Fibroblast of villous mesenchyme (primary cell): ENCODE data around the gene DVL3. TPM values are rescaled to one million over a fixed set of nuclear protein-coding genes. Genes with fewer than 3 reads are reported as not detected.

Experiments
- DNase-seq: peaks from one replicate; pipeline ENCODE4 v3.0.0-alpha.2; 2010; ENCODE audit warnings: low read depth
- H3K4me3 ChIP-seq: 2 replicates; pipeline ENCODE4 v1.5.1; 2011; ENCODE audit warnings: low read depth, mild to moderate bottlenecking, low read length
- total RNA-seq: library from RNA; depleted of rRNA; stranded (reverse); fragments of >200 nt; gene quantifications from 2 replicates; pipeline ENCODE4 v1.2.3, GENCODE V29; 2012
- TF ChIP-seq, protein P1 (sequence below): IDR thresholded peaks from 2 replicates; pipeline ENCODE4 v1.5.1; 2012; ENCODE audit warnings: low read depth, mild to moderate bottlenecking, low read length; ENCODE audit not compliant: insufficient read depth

Gene DVL3
- total RNA-seq, 1 donor, result 39.3 TPM

DNA sequence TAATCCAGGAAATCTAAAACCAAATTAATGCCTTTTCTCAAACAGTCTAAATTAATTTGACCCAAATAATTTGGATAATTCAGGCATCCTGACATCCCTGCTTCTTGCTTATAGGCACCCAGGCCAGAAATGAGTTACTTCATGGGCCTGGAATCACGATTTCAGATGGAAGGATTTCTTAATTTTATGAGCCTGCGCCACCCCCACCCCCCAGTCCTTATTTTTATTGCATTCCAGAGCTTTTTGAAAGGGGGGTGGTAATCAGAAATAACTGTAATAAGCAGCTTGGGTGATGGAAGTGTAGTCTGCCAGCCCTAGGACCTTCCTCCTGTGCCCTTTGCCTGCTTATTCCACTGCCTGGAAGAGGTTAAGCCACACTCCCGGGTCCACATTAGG lies 20.8 kb downstream of the DVL3 start:
- TF ChIP-seq, protein P1, sequence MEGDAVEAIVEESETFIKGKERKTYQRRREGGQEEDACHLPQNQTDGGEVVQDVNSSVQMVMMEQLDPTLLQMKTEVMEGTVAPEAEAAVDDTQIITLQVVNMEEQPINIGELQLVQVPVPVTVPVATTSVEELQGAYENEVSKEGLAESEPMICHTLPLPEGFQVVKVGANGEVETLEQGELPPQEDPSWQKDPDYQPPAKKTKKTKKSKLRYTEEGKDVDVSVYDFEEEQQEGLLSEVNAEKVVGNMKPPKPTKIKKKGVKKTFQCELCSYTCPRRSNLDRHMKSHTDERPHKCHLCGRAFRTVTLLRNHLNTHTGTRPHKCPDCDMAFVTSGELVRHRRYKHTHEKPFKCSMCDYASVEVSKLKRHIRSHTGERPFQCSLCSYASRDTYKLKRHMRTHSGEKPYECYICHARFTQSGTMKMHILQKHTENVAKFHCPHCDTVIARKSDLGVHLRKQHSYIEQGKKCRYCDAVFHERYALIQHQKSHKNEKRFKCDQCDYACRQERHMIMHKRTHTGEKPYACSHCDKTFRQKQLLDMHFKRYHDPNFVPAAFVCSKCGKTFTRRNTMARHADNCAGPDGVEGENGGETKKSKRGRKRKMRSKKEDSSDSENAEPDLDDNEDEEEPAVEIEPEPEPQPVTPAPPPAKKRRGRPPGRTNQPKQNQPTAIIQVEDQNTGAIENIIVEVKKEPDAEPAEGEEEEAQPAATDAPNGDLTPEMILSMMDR, result no peak
- DNase-seq, result no peak
- H3K4me3 ChIP-seq, result peak overlapping the region; percentile 90

GRCh38 chr3:184176377-184177330 lies 21.5 kb downstream of the DVL3 start:
- TF ChIP-seq, protein P1, result no peak
- peak; percentile 98 for DNase-seq
- H3K4me3 ChIP-seq, result peak overlapping the region; percentile 90

GRCh38 chr3:184177331-184177731 lies 22.2 kb downstream of the DVL3 start:
- peak overlapping the region; percentile 90 for H3K4me3 ChIP-seq
- TF ChIP-seq, protein P1, result no peak
- peak; percentile 85 for DNase-seq

- no peak for DNase-seq
- peak overlapping the region; percentile 90 for H3K4me3 ChIP-seq
- TF ChIP-seq, protein P1, result no peak
Measured at GRCh38 chr3:184177767-184178306, 22.7 kb downstream of the DVL3 start.

DNA sequence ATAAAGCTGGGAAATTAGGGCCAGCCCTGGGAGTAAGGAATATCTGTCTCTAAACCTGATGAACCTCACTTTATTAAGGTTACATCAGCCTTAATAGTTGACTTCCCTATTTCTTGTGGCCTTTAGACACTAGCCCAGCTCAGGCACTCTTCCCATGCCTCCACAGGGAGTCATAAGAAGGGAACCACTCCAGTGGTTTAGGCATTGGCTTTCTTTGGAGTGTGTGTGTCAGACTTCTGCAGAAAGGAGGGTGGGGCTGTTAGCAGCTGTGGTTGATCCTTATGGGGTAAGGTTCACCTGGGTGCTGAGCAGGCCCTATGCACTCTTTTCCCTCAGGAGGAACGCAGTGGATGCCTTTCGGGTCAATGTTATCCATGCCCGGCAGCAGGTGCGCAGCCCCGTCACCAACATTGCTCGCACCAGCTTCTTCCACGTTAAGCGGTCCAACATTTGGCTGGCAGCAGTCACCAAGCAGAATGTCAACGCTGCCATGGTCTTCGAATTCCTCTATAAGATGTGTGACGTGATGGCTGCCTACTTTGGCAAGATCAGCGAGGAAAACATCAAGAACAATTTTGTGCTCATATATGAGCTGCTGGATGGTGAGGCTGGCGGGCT lies 23.5 kb downstream of the DVL3 start:
- TF ChIP-seq, protein P1, result no peak
- H3K4me3 ChIP-seq, result no peak overlapping the region
- DNase-seq, result no peak

DNA sequence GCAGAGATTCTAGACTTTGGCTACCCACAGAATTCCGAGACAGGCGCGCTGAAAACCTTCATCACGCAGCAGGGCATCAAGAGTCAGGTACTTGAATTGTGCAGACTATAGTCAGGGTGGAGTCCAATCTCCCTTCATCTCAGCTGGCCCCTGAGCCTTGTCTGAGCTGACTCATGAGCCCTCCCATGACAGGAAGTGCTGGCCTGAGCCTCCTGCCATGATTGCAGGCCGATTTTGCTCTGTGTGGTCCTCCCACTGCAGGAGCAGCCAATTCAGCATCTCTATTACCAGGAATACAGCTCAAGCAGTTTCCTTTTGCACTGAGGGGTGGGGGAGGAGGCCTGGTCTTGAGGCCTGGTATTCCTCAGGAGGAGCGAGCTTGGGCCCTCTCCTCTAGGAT lies 25.0 kb downstream of the DVL3 start:
- TF ChIP-seq, protein P1, result no peak
- DNase-seq, result peak; percentile 35
- no peak overlapping the region for H3K4me3 ChIP-seq
